HG02840 (cell line): ENCODE measurements around the gene WNT9A.

ENCODE experiments used
- ATAC-seq: cut with Tn5 transposase; IDR thresholded peaks from one replicate; pipeline ENCODE4 v1.9.1; 2021; ENCODE audit warnings: mild to moderate bottlenecking, moderate library complexity, moderate number of reproducible peaks; ENCODE audit not compliant: unreplicated experiment, low FRiP score

Gene WNT9A

GRCh38 chr1:227926216-227926791, 21.4 kb downstream of the WNT9A start:
- no peak for ATAC-seq

DNA sequence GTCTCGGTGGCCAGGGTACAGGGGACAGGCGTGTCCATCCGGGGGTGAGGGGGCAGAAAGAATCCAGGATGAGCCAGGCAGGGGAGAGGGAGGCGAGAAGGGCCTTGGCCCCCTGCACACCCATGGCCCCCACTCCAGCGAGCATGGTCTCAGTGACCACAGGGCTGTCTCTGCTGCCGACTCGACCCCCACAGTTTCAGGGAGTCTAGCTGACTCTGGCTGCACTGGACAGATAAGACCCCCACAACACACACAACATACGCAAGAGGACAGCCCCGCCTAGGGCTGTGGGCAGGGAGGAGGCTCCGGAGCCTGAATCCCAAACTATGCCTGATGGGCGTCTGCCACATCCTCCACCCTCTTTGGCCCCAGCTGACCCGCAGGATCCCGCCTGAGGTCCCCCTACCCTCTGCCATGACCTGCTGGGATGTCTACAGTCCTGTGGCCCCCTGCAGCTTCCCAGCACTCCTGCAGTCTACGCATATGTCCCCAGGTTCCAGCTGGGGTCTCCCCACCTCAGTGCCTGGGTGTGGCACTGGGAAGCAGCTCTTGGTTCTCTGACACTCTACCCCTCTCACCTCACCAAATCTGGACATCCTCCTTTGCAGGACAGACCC, 22.0 kb downstream of the WNT9A start:
- no peak for ATAC-seq

DNA sequence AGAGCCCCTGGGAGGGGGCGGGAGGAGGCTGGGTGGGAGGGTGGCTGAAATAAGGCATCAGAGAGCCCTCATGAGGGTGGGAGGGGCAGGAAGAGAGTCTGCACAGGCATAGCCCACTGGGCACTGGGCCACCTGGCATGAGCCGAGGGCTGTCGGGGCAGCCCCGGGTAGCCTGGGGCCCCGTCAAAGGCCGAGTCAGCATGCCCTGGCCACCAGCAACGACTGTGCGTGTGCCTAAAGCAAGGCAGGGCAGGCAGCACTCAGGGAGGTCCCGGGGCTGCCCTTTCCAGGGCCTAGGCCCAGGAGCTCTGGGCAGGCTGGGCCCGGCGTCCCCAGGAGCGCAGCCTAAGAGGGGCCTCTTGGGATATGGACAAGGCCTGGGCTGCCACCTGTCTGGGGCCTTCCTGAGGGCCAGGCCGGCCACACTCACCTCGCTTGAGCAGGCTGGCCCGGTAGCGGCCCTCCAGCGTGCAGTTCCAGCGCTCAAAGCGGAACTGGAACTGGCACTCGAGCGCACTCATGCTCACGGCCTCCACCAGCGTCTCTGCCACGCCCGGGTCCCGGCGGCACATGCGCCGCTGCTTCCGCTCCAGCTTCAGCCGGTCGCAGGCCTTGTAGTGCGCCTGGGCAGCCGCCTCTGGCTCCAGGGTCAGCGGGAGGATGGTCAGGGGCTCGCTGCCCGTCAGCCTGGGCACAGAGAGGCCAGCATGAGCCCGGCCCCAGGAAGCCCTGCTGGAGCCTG, 22.7 kb downstream of the WNT9A start:
- no peak for ATAC-seq

DNA sequence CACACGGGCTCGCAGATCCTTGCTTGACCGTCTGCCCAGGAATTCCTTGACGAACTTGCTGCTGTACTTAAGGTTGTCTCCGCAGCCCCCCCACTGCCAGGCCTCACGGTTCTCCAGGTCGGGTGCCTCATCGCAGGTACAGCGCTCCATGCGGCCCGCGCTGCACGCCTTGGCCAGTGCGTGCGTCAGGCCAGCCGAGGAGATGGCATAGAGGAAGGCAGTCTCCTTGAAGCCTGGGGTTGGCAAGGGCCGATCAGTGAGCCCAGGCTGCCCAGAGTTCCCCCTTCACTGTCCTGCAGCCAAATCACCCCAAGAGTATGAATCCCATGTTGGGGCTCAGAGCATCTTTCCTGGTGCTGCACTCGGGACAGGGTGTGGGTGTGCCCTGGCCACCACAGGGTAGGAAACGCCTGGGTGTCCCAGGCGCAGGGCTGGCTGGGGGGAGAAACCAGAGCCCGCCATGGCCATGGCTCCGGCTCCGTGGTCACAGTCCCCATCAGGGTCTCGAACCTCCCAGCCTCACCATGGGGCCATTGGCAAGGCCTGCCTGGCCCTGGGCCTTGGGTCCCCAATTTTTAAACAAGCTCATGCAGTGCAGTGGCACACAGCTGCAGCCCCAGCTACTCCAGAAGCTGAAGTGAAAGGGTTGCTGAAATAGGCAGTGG, 23.4 kb downstream of the WNT9A start:
- ATAC-seq: no peak

DNA sequence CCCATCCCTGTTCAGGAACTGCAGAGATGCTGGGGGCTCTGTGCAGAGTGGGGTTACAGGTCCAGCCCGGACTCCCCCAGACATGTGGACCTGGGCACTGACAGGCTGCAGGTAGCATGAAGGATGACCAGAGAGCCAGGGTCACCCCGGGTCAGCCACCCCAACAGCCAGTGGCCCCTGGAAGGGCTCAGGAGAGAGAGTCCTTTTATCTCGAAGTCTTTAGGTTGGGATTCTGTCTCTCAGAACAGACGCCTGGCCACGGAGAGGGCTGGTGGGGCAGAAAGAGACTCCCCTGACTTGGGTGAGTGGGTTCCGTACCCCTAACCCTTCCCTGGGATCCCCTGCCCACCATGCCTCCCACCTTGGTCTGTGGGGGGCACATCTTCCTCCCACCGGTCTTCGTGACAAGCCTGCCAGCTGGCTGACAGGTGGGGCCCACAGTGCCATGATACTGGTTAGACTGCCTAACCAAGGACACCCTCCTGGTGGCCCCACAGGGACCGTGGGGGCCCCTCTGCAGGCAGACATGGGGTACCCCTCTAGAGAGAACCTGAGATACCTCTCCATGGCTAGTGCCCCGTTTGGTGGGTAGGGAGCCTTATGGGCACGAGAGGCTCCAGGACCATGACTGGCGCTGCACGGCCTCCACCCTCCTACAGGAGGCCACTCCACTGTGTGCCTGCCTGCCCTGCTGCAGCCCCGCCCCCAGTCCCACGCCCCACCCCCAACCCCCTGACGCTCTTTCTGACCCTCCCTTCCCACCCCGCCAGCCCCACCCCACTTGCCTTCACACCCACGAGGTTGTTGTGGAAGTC, 24.2 kb downstream of the WNT9A start:
- ATAC-seq: no peak

GRCh38 chr1:227922501-227923352, 25.0 kb downstream of the WNT9A start:
- ATAC-seq: no peak

DNA sequence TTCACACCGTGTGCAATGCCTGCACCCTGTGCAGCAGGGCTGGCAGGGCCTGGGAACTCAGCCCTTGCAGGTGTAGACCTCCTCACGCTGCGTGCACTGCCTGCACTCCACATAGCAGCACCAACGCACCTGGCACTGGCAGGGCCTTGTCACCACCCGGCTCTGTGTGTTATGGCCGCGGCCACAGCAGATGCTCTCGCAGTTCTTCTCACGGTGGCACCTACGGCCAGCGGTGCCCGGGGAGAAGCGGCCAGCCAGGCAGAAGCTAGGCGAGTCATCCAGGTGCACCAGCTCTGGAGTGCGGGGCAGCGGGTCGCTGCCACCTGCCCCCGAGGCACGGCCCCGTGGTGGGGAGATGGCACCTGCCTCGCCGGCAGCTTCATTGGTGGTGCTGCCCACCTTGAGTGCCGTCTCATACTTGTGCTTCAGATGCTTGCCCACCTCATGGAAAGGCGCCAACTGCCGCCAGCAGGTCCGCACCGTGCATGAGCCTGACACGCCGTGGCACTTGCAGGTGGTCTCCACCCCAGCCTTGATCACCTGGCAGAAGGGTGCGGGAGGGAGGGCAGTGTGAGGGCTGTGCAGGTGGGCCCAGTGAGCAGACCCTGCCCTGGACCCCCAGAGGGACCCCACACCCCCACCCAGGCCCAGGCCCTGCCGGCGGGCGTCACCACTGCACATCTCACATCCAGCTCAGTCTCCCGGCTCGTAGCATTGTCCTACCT, 26.1 kb downstream of the WNT9A start:
- ATAC-seq: no peak

DNA sequence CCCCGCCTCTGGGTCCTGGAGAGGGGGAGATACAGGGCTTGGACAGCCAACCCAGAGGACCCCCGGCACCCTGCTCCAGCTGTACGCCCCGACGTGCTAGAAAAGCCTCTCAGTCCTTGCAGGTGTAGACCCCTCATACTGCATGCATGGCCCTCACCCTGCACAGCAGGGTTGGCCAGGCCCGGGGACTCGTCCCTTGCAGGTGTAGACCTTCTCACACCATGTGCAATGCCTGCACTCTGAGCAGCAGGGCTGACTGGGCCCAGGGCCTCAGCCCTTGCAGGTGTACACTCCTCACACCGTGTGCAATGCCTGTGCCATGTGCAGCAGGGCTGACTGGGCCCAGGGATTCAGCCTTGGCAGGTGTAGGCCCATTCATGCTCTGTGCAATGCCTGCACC, 26.8 kb downstream of the WNT9A start:
- no peak for ATAC-seq

- no peak for ATAC-seq
These were observed 27.3 kb downstream of the WNT9A start for GRCh38 chr1:227920426-227920825.

DNA sequence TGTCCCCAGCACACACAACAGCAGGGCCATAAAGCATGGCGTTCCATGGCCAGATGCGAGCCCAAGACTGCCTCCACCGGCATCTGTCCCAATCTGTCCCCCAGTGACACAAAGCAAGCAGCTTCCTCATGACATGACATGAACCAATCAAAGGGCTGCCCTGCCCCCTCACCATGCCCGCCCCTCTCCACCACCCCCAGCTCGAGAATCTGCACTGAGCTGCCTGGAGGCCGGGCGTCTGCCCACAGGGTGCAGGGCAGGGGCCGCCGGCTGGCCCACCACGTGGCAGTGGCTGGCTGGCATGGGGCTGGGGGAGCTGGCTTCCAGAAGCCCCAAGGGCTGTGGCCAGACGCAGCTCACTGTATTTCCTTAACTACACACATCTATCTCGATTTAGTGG, 27.8 kb downstream of the WNT9A start:
- ATAC-seq: no peak

DNA sequence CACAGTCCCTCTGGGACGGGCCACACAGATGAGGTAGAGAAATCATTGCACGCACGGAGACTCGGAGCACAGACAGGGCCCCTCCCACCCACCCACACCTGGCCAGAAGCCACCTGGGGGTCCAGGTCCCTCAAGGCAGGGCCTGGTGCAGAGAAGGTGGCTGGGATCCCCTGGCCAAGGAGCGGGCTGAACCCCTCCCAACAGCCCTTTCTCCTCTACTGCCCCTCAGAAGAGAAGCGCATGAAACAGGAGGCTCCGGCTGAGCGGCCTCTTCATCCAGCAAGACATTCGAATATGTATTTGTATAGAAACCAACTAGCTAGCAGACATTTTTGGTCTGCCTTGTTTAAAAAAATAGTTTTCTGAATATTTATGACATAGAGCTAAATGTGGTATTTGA, 29.0 kb downstream of the WNT9A start:
- no peak for ATAC-seq

GRCh38 chr1:227918083-227918700, 29.5 kb downstream of the WNT9A start:
- no peak for ATAC-seq

GRCh38 chr1:227917081-227917950, 30.4 kb downstream of the WNT9A start:
- no peak for ATAC-seq

- ATAC-seq: no peak
These were observed 31.1 kb downstream of the WNT9A start for GRCh38 chr1:227916655-227917054.

- ATAC-seq: no peak
These were observed 31.9 kb downstream of the WNT9A start for GRCh38 chr1:227915564-227916553.

DNA sequence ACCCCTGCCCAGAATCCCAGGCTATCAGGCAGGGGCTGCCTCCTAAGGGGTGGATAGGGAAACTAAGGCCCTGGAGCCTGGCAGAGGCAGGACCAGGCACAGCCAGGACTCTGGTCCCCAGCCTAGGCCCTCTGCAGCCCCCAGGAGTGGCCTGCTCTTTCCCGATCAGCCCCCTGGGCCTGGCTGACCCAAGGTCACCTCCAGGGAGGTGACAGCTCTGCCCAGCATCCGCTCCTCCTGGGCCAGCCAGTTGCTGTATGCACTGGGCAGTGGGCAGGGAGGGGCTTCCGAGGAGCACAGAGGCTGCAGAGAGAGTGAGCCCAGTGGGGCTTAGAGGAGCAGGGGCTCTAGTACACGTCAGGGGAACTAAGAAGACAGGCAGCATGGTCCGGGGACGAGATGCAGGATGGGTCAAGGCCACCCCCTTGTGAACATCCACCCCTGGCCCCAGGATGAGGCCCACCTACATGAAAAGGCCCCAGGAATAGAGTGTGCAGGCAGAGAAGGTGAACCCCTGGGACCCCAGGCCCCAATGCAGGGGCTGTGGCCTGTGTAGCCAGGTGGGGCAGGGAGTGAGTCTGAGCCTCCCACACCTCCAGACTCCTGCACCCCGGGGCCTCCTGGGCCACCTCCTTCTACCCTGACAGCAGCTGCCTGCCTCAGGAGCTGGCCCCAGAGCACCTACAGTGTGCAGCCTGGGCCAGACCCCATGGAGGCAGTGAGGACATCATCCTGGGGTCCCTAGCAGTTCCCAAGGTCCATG, 32.8 kb downstream of the WNT9A start:
- no peak for ATAC-seq
